ENCODE results near the gene NRXN3. TPM values are rescaled to one million over a fixed set of nuclear protein-coding genes. Genes with fewer than 3 reads are reported as not detected.

NRXN3 gene
- total and polyA plus RNA-seq, 2 of the 13 experiments (the other 11 are each of a cell fraction or from before 2014, with no cell fraction given), result 0.03 TPM; not detected in 1

DNA sequence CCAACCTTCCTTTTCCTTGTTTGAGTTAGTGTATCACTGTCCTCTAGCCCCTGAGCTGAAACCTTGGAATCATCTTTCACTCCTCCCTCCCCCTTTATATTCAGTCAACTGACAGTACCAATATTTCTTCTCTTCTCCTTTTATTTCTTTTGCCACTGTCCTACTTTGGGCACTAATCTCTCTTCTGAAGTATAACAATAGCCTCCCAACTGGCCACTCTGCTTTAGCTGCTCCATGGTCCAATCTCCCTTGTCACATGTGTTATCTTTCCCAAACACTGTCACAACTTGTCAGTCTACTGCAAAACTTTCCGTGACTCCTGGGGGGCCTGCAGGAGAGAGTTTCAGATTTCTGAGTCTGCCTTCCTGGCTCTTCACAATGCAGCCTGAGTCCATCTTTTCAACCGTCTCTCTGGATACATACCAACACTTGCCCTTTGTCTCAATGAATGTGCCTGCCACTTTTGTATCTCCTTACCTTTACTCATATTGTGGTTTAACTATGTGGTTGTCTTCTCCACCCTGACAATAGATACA is 1570.0 kb downstream of the NRXN3 start (continued):
- TF ChIP-seq, protein P1, sequence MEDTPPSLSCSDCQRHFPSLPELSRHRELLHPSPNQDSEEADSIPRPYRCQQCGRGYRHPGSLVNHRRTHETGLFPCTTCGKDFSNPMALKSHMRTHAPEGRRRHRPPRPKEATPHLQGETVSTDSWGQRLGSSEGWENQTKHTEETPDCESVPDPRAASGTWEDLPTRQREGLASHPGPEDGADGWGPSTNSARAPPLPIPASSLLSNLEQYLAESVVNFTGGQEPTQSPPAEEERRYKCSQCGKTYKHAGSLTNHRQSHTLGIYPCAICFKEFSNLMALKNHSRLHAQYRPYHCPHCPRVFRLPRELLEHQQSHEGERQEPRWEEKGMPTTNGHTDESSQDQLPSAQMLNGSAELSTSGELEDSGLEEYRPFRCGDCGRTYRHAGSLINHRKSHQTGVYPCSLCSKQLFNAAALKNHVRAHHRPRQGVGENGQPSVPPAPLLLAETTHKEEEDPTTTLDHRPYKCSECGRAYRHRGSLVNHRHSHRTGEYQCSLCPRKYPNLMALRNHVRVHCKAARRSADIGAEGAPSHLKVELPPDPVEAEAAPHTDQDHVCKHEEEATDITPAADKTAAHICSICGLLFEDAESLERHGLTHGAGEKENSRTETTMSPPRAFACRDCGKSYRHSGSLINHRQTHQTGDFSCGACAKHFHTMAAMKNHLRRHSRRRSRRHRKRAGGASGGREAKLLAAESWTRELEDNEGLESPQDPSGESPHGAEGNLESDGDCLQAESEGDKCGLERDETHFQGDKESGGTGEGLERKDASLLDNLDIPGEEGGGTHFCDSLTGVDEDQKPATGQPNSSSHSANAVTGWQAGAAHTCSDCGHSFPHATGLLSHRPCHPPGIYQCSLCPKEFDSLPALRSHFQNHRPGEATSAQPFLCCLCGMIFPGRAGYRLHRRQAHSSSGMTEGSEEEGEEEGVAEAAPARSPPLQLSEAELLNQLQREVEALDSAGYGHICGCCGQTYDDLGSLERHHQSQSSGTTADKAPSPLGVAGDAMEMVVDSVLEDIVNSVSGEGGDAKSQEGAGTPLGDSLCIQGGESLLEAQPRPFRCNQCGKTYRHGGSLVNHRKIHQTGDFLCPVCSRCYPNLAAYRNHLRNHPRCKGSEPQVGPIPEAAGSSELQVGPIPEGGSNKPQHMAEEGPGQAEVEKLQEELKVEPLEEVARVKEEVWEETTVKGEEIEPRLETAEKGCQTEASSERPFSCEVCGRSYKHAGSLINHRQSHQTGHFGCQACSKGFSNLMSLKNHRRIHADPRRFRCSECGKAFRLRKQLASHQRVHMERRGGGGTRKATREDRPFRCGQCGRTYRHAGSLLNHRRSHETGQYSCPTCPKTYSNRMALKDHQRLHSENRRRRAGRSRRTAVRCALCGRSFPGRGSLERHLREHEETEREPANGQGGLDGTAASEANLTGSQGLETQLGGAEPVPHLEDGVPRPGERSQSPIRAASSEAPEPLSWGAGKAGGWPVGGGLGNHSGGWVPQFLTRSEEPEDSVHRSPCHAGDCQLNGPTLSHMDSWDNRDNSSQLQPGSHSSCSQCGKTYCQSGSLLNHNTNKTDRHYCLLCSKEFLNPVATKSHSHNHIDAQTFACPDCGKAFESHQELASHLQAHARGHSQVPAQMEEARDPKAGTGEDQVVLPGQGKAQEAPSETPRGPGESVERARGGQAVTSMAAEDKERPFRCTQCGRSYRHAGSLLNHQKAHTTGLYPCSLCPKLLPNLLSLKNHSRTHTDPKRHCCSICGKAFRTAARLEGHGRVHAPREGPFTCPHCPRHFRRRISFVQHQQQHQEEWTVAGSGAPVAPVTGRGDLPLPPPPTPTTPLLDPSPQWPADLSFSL (CRISPR knock-in tag; IDR thresholded peaks at IDR 0.05), result no peak
- TF ChIP-seq GATAD1 (CRISPR knock-in tag; IDR thresholded peaks at IDR 0.05), result no peak
- no peak for TF ChIP-seq IKZF1 (IDR thresholded peaks at IDR 0.05)
- TF ChIP-seq SATB2 (CRISPR knock-in tag; IDR thresholded peaks at IDR 0.05), result no peak
- TF ChIP-seq, protein P2, sequence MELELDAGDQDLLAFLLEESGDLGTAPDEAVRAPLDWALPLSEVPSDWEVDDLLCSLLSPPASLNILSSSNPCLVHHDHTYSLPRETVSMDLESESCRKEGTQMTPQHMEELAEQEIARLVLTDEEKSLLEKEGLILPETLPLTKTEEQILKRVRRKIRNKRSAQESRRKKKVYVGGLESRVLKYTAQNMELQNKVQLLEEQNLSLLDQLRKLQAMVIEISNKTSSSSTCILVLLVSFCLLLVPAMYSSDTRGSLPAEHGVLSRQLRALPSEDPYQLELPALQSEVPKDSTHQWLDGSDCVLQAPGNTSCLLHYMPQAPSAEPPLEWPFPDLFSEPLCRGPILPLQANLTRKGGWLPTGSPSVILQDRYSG (CRISPR knock-in tag; IDR thresholded peaks at IDR 0.05), result no peak
- no peak for TF ChIP-seq ZNF431 (CRISPR knock-in tag; IDR thresholded peaks at IDR 0.05; ENCODE audit: borderline replicate concordance, low read depth)
- no peak for TF ChIP-seq ZNF17 (CRISPR knock-in tag; IDR thresholded peaks at IDR 0.05)
- TF ChIP-seq HMG20B (CRISPR knock-in tag; conservative IDR thresholded peaks at IDR 0.05), result no peak
- TF ChIP-seq, protein P3, sequence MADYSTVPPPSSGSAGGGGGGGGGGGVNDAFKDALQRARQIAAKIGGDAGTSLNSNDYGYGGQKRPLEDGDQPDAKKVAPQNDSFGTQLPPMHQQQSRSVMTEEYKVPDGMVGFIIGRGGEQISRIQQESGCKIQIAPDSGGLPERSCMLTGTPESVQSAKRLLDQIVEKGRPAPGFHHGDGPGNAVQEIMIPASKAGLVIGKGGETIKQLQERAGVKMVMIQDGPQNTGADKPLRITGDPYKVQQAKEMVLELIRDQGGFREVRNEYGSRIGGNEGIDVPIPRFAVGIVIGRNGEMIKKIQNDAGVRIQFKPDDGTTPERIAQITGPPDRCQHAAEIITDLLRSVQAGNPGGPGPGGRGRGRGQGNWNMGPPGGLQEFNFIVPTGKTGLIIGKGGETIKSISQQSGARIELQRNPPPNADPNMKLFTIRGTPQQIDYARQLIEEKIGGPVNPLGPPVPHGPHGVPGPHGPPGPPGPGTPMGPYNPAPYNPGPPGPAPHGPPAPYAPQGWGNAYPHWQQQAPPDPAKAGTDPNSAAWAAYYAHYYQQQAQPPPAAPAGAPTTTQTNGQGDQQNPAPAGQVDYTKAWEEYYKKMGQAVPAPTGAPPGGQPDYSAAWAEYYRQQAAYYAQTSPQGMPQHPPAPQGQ (CRISPR knock-in tag; IDR thresholded peaks at IDR 0.05; ENCODE audit: borderline replicate concordance), result no peak
- TF ChIP-seq, protein P4, sequence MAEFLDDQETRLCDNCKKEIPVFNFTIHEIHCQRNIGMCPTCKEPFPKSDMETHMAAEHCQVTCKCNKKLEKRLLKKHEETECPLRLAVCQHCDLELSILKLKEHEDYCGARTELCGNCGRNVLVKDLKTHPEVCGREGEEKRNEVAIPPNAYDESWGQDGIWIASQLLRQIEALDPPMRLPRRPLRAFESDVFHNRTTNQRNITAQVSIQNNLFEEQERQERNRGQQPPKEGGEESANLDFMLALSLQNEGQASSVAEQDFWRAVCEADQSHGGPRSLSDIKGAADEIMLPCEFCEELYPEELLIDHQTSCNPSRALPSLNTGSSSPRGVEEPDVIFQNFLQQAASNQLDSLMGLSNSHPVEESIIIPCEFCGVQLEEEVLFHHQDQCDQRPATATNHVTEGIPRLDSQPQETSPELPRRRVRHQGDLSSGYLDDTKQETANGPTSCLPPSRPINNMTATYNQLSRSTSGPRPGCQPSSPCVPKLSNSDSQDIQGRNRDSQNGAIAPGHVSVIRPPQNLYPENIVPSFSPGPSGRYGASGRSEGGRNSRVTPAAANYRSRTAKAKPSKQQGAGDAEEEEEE (CRISPR knock-in tag; IDR thresholded peaks at IDR 0.05; ENCODE audit: borderline replicate concordance), result no peak
- no peak for TF ChIP-seq MXI1 (IDR thresholded peaks at IDR 0.05; ENCODE audit: borderline replicate concordance, low read depth, low read length)
- TF ChIP-seq, protein P5, sequence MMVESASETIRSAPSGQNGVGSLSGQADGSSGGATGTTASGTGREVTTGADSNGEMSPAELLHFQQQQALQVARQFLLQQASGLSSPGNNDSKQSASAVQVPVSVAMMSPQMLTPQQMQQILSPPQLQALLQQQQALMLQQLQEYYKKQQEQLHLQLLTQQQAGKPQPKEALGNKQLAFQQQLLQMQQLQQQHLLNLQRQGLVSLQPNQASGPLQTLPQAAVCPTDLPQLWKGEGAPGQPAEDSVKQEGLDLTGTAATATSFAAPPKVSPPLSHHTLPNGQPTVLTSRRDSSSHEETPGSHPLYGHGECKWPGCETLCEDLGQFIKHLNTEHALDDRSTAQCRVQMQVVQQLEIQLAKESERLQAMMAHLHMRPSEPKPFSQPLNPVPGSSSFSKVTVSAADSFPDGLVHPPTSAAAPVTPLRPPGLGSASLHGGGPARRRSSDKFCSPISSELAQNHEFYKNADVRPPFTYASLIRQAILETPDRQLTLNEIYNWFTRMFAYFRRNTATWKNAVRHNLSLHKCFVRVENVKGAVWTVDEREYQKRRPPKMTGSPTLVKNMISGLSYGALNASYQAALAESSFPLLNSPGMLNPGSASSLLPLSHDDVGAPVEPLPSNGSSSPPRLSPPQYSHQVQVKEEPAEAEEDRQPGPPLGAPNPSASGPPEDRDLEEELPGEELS (CRISPR knock-in tag; IDR thresholded peaks at IDR 0.05), result no peak
- TF ChIP-seq, protein P6, sequence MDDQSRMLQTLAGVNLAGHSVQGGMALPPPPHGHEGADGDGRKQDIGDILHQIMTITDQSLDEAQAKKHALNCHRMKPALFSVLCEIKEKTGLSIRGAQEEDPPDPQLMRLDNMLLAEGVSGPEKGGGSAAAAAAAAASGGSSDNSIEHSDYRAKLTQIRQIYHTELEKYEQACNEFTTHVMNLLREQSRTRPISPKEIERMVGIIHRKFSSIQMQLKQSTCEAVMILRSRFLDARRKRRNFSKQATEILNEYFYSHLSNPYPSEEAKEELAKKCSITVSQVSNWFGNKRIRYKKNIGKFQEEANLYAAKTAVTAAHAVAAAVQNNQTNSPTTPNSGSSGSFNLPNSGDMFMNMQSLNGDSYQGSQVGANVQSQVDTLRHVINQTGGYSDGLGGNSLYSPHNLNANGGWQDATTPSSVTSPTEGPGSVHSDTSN (CRISPR knock-in tag; IDR thresholded peaks at IDR 0.05; ENCODE audit: borderline replicate concordance), result no peak
- TF ChIP-seq ZFP1 (CRISPR knock-in tag; IDR thresholded peaks at IDR 0.05), result no peak

Data from HepG2 (cell line).